ENCODE results near the gene SKP1. TPM values are rescaled to one million over a fixed set of nuclear protein-coding genes. Genes with fewer than 3 reads are reported as not detected.

The SKP1 gene
- total RNA-seq, 1 experiment from 2014 or later = 245 TPM

- Histone ChIP-seq H3K27ac (ENCODE audit: low read depth, low read length) (no peak overlapping the region), H3K27me3 (ENCODE audit: insufficient read depth, low read length) (no peaks in the 10 kb centered on the region), H3K36me3 (ENCODE audit: control insufficient read depth in 1 of 2, insufficient read depth in 2 of 2, low read length in 2 of 2) (0 out of 4 replicates have a peak, but pooled peaks cover 0 to 8% of the 10 kb centered on the region in 2 experiments), H3K79me2 (ENCODE audit: insufficient read depth, low read length) (no peaks in the 10 kb centered on the region), H3K4me2 (ENCODE audit: low read length) (no peak overlapping the region), H2AFZ (ENCODE audit: low read depth, low read length, poor library complexity, severe bottlenecking) (no peak overlapping the region), H3K4me1 (ENCODE audit: control insufficient read depth in 1 of 2, insufficient read depth in 2 of 2, low read length in 2 of 2) (peaks cover 10 to 25% of the 10 kb centered on the region in 2 experiments; a peak in 3 of 4 replicates), H3K4me3 (replicated peaks in 1 of 2; ENCODE audit: low read depth in 1 of 2, low read length in 2 of 2) (no peak overlapping the region), H3K9ac (ENCODE audit: low read length) (no peak overlapping the region), H4K20me1 (ENCODE audit: insufficient read depth) (no peaks in the 10 kb centered on the region), H3K9me2 (ENCODE audit: insufficient read depth) (no peaks in the 10 kb centered on the region), H3K9me3 (ENCODE audit: control insufficient read depth in 1 of 2, insufficient read depth in 1 of 2, low read depth in 1 of 2, low read length in 2 of 2) (no peaks in the 10 kb centered on the region)
- ChIA-PET CTCF (no interaction called here), RAD21 (ENCODE audit: low non-redundant PET in 1 of 2, low total read pairs in 2 of 2, uncharacterized antibody in 2 of 2, unreplicated experiment in 2 of 2) (no interaction called here), POLR2A (no interaction called here)
- TF ChIP-seq EZH2 (IDR thresholded peaks at IDR 0.05) = no peak
- TF ChIP-seq POLR2A (IDR thresholded peaks at IDR 0.05; ENCODE audit: borderline replicate concordance, extremely low read depth, insufficient read depth, insufficient read length) = no peak
- TF ChIP-seq EZH2phosphoT487 (IDR thresholded peaks at IDR 0.05; ENCODE audit: borderline replicate concordance) = no peak
- no peak for TF ChIP-seq SP1 (IDR thresholded peaks at IDR 0.05; ENCODE audit: low read depth)
- no peak for TF ChIP-seq ATF3 (IDR thresholded peaks at IDR 0.05)
- no peak for TF ChIP-seq ZBTB33 (IDR thresholded peaks at IDR 0.05; ENCODE audit: extremely low read depth, insufficient replicate concordance, low read length)
- TF ChIP-seq YY1 (IDR thresholded peaks at IDR 0.05; ENCODE audit: extremely low read depth, insufficient replicate concordance, low read depth, low read length) = no peak
- TF ChIP-seq ZFX (IDR thresholded peaks at IDR 0.05) = no peak
- TF ChIP-seq SIN3A (IDR thresholded peaks at IDR 0.05; ENCODE audit: low read depth) = no peak
- TF ChIP-seq RAD21 (IDR thresholded peaks at IDR 0.05; ENCODE audit: low read depth) = no peak
- TF ChIP-seq ZNF274 (IDR thresholded peaks at IDR 0.05; ENCODE audit: low read depth, low read length) = no peak
- no peak for TF ChIP-seq REST (IDR thresholded peaks at IDR 0.05; ENCODE audit: low read depth)
- intact Hi-C loops (cut with micrococcal nuclease) = no loop called here
- BruUV-seq (replicated peaks) = no TSS peak
- ATAC-seq (no peak), DNase-seq (ENCODE audit: low read depth, low spot score) (no peak)
Observed at GRCh38 chr5:134119720-134120119, 57.0 kb downstream of the SKP1 start.
